Neural cell (in vitro differentiated cells): ENCODE data around the gene PTCD2.

ENCODE experiments used
- EP300 ChIP-seq: fragments of 450-650 bp; conservative IDR thresholded peaks from 2 replicates; pipeline ENCODE4 v1.6.1; 2014; ENCODE audit warnings: antibody characterized with exemption, mild to moderate bottlenecking, moderate library complexity; ENCODE audit not compliant: poor library complexity, severe bottlenecking
- TF ChIP-seq, protein P1 (sequence below): IDR thresholded peaks from 2 replicates; pipeline ENCODE4 v1.6.1; 2012; ENCODE audit warnings: borderline replicate concordance

DNA sequence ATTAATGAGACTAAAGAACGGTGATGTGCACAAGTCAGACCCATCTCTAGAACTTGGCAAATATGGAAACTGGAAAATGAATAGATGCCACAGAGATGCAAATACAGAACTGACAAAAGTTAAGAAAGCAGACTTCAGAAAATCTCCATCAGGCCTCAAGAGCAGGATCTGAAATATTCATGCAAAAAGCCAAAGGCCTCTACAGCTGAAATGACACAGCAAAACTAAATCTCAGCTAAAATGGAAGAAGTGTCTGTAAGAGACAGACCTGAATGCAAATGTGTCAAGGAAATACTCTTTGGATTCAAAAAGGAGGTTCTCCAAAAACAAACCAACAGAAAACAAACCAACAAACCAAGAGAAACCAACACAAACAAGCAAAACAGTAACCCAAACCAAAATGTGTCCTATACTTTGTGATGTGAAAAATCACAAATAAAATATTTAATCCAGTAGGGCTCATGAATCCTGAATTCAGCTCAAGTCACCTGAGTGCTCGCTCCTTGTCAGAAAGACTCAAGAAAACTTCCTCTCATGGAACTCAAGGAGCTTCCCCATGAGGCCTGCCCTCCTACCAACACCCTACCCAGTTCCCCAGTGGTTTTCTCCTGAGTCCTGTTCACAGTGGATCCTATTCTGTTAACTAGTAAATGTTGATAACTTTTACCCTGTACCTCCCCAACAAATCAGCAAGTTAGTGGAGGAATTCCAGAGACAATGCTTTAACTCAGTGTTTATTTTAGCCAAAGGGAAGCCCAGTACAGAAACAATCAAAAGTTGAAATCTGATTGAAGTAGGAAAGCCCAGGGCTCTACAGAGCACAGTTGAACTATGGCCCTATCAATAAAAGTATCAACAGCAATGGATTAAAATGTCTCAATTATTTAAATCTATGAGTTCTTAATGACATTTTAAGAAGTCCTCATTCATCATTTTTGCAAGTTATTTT is 14.7 kb upstream of the PTCD2 start:
- TF ChIP-seq EP300: no peak
- TF ChIP-seq, protein P1, sequence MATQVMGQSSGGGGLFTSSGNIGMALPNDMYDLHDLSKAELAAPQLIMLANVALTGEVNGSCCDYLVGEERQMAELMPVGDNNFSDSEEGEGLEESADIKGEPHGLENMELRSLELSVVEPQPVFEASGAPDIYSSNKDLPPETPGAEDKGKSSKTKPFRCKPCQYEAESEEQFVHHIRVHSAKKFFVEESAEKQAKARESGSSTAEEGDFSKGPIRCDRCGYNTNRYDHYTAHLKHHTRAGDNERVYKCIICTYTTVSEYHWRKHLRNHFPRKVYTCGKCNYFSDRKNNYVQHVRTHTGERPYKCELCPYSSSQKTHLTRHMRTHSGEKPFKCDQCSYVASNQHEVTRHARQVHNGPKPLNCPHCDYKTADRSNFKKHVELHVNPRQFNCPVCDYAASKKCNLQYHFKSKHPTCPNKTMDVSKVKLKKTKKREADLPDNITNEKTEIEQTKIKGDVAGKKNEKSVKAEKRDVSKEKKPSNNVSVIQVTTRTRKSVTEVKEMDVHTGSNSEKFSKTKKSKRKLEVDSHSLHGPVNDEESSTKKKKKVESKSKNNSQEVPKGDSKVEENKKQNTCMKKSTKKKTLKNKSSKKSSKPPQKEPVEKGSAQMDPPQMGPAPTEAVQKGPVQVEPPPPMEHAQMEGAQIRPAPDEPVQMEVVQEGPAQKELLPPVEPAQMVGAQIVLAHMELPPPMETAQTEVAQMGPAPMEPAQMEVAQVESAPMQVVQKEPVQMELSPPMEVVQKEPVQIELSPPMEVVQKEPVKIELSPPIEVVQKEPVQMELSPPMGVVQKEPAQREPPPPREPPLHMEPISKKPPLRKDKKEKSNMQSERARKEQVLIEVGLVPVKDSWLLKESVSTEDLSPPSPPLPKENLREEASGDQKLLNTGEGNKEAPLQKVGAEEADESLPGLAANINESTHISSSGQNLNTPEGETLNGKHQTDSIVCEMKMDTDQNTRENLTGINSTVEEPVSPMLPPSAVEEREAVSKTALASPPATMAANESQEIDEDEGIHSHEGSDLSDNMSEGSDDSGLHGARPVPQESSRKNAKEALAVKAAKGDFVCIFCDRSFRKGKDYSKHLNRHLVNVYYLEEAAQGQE: no peak
